Retina (tissue), 1 donor: ENCODE data around the gene ERG.

ENCODE experiments used
- DNase-seq: peaks from one replicate; pipeline ENCODE4 v3.0.0-alpha.2; 2016

Gene ERG

DNA sequence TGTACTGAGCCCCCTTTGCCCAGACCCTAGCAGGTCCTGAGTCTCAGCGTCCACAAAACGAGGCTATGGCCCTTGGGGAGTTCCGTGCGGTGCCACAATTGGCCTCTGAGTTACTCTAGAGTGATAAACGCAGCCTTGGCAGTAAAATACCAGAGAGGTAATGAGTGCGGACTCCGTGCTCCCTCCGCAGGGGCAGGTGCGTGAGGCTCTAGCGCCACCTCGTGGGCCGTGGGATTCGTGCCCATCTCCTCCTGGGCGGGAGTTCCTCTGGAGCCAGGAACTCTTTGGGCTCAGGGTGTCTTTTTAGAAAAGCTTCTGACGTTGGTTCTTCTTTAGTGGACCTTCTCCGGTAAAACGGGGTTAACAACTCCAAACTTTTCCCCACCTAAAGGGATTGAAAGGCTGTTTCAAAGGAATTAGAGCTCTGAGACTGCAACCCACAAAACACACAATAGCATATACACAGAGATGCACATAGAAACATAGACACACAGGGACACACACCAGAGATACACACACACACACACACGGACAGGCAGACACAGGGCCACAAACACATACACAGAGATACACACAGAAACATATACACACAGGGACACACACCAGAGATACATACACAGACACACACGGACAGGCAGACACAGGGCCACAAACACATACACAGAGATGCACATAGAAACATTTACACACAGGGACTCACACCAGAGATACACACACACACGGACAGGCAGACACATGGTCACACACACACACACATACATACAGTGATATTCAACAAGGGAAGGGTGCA lies 142.1 kb downstream of the ERG start:
- peak; percentile 81 for DNase-seq

DNA sequence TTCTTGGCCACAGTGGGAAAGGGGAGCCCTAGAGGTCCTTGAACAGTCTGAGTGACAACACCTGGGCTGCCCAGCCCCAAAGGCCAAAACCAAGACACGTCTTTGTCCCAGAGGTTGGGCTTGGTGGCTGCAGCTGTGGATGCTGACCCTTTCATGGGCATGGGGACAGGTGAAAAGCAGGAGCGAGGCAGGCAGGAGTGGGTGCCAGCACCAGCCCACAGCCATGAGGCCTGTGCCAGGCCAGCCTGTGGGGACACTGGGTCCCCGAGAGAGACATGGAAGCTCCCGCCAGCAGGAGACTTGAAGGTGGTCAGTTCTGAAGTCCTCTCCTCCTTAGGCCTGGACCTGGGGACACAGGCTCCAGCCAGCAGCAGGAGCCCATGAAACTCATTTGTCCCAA lies 142.9 kb downstream of the ERG start:
- DNase-seq: no peak

DNA sequence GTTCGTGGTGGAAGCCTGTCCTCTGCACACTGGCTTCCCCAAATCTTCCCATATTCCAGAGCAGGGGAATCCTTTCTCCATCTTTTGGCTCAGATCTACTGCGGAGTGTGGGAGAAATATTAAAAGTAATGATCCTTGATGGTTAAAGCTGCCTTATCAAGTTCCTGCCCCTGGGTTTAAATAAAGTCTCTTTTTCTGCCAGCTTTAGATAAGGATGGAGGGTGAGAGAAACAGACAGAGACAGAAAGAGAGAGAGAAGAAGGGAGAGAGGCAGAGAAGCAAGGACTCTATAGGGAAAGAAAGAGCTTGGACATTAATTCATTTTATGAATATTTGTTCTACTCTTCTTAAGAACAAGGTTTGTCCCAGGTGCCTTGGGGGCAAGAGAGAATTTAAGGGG lies 143.5 kb downstream of the ERG start:
- no peak for DNase-seq

DNA sequence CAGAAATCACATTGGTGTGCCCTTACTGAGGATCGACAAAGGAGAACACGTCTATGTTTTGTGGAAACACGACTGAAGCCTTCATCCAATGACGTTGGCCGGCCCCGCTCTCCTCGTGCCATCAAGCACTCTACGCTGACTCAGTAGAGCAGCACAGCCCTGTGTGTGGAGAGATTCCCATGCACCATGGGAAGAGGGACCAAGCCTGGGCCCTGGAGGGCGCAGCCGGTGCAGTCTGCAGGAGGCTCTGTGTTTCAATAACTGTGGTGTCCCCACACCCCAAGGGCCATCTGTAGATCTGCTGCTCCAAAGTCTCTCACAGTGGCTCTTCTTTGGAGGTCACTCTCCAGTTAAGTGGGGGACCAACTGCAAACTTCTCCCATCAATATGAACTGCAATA lies 144.0 kb downstream of the ERG start:
- no peak for DNase-seq

DNA sequence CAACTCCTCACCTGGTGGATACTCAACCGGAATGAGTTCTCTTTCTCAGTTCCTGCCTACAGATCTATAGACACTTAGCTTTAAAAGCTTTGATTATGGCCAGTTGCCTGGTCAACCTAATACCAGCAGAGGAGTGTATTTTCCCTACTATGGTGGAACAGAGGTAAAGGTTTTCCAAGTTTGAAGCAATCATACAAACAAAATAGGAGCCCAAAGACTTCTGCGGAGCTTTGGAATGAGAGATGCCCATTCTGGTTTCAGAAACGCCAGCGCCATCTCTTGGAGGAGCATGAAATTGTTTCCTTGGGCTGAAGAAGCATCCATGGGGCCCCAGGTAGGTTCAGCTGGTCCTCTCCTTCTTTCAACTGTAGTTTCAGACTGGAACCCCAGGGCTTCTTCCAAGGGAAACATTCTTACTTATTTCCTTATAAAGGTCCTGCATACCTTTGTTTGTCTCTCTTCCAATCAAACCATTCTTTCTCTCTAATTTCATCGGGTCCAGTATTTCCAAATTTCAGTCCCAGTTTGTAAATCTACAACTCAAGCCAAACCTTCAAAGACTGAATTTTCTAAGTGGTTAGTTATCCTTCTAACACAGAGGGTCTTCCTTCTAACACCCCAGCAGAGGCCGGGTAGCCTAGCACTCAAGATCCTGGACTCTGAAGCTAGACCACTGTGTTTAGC lies 145.6 kb downstream of the ERG start:
- DNase-seq: peak; percentile 35

DNA sequence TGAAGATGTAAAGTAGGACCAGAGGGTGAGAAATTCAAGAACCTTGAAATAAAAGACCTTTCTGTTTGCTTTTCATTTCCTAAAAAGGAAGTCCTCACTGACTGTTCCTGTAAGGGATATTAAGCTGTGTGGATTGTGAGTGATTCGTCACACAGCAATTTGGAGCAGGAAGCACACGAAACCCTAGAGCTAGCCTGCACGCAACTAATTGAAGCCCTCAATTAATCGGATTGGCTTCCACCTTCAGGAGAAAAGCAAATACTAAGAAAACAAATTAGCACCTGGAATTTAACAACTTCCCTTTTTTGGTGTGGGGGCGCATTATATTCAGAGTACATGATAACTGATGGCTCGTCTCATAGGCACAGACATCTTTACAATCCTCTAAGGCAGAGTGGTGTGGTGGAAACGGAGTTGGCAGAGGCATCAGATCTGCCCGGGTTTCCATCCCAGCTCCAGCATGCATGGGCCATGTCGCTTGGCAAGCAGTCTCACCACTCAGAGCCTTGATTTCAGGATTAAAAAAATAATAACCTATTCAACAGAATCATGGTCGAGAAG lies 146.2 kb downstream of the ERG start:
- no peak for DNase-seq

DNA sequence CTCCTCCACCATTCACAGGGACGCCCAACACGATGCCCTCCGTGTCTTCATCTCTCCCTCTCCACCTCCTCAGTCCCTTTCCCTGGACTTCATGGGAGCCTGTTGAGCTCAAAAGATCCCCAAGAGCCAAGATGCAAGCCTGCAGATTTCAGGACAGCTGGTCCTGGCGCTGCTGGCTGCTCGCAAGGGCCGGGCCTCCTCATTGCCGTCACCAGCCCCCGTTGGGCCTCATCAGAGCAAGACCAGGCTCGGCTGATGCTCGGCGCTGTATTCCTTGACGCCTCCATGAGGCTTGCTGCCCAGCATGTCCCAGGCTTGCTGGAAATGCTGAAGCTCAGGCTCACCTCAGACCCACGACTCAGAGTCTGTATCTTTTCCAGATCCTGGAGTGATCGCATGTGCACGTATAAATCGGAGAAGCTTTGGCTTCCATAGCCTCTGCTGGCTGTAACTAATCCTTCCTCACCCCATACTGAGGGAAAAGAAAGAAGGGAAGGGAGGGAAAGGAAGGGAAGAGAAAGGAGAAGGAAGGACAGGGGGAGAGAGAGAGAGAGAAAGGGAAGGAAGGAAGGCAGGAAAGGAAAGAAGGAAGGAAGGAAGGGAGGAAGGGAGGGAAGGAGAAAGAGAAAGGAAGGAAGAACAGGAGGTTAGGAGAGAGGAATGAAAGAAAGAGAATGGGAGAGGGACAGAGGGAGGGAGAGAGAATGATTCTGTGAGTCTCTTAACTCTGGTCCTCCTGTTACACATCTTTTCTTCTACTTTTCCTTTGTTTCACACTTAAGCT lies 146.9 kb downstream of the ERG start:
- no peak for DNase-seq

DNA sequence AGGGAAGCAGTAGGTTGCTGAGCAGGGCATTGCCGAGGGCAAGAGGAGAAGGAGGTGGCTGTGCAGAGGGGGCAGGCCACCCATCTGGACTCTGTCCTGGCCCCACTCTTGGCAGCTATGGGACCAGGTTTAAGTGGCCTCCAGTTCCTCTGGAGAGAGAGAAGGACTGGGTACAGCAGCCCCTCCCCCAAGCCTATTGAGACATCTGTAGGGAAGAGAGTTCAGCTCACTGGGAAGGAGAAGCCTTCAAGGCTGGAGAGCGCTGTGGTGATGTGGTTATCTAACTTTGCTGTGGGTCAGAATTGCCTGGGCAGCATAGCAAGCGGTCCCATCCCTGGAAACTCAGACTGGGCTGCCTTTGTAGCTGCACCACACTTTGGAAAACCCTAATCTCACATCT lies 147.6 kb downstream of the ERG start:
- DNase-seq: no peak

DNA sequence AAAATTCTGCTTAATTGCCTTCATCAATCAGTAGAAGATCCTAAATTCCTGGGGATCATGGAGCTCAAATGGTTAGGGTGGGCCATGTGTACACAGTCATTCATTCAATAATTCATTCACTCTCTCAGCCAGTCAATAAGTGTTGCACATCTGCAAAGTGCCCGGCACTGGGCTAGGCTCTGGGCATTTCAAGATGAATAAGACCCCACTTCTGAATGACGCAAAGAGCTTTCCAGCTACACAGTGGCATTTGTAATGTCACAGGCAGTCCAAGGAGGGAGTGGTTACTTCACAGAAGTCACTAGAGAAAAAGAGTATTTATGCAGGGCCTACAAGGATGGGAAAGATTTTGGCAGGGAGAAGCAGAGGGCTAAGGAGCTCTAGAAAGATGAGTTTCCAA lies 148.3 kb downstream of the ERG start:
- no peak for DNase-seq

DNA sequence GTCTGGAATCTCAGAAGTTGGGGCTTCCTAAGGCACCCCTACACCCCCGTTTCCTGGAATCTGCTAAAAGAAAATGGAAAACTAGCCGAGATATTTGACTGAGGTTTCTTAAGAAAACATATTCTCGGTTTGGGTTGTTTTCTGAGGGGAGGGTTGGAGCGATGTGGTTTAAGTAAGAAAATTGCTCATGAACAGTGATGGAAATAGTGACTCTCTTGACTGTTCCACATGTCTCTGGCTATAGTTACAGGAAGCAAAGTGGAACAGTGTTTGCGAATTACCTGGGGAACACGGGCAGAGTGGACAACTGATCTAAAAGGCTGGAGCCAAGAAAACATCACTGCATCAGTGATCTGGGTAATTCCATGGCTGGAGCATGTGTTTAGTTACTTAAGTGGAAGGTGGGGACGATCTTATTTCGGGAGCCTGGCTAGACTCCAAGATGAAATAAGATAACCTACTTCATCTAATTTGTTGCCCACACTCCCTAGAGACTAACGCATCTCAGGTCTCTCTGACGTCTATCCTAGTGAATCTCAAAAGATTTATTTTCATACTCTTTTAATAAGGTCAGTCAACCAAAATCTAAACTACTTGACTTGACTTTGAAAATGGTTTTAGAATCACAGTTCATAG lies 149.0 kb downstream of the ERG start:
- DNase-seq: no peak

DNA sequence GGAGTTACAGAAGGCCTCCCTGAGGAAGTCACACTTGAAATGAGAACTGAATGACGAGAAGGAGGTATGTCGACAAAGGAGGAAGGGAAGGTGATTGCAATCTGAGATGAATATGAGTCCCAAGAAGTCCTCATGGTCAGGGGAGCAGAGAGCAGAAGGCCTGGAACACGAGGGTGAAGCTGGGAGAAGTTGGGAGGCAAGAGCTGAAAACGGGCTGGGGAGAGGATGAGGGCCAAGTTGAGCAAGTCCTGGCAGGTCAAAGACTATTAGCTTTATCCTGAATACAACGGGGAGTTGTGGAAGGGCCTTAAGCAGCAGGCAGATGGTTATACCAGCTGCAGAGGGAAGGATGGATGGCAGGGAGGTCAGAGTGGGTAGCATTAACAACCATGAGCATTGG lies 152.0 kb downstream of the ERG start:
- DNase-seq: no peak

DNA sequence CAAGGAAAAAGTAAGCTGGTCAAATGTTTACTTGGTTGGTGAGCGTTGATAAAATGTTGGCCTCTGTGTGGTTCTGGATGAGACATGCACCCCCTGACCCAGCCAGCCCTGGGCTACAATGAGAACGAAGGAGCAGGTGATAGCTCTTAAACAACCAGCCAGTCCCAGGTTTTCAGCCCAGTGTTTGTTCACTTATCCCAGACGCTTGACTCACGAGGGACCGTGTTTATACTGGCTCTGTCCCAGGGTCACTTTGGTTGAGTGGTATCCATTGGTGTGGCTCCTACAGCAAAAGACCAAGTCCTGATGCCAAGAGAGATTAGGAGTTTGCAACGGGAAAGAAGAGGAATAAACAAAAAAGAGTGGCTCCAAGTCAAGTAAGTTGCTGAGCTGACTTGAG lies 154.6 kb downstream of the ERG start:
- no peak for DNase-seq

DNA sequence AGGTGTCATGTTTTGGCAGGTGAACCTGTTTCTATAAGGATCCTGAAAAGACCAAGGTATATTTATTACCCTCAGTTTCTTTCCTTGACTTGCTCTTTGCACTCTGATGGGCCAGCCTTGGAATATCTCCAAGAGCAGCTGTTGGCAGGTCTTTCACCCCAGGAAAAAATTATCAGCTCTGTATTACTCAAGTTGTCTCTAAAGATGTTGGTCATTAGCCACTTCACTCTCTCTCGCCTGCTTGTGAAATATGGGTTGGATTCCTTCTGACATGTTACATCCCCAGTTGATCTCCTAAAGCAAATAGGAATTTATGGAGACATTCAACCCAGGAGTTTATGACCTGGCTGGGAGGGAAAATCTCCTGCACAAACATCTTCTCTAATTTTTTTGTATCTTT lies 155.5 kb downstream of the ERG start:
- no peak for DNase-seq

DNA sequence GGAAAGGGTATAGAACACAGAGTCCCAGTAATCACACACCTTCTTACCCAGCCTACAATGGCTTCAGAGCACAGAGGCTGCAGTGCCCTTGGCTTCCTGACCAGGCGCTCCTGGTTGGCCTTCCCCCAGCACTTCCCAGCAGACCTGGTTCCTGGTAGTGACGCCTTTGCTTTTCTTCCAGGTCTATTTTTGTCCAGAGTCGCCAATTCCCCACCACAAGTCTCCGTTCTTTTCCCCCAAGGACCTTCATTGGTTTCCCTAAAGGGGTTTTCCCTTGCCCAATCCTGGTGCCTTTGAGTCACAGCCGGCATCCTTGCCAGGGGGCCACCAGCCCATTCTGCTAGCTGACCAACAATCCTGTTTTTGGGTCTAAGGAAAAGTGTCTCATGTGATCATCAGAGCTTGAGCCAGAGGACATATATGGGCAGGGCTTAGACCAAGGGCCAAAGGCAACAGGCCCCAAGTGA lies 156.7 kb downstream of the ERG start:
- DNase-seq: no peak

DNA sequence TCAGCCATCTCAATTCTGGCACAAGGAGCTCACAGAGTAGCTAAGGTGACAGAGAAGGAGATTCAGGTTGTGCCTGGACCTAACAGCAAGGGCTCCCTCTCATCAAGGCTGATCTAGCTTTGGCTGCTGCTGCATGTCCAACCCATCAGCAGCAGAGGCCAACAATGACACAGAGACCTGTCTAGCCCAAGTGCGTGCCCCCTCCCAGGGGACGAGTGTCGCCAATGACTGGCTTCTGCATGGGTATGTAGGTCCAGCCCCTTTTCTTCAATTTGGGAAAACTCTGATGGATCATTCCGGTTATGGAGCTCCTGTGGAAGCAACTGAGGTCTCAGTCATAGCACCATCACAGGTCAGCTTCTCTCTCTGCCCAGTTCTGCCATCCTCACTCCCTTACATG lies 158.1 kb downstream of the ERG start:
- no peak for DNase-seq

DNA sequence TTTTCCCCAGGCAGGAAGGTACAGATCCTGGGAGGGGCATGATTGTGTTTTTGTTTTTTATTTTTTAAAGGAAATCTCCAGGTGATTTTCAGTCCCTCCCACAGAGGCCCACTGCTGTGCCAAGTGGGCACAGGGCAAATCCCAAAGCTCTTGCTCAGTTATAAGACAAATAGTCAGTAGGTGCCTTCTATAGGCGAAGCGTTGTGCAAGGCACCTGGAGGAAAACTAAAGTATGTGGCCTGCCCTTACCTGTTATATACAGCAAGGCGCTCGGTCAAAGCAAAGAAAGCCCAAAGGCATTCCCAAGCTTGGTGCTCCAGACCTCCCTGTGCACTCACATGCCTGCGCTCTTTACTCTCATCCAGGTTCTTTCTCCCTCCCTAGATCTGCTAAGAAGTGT lies 160.5 kb downstream of the ERG start:
- no peak for DNase-seq

DNA sequence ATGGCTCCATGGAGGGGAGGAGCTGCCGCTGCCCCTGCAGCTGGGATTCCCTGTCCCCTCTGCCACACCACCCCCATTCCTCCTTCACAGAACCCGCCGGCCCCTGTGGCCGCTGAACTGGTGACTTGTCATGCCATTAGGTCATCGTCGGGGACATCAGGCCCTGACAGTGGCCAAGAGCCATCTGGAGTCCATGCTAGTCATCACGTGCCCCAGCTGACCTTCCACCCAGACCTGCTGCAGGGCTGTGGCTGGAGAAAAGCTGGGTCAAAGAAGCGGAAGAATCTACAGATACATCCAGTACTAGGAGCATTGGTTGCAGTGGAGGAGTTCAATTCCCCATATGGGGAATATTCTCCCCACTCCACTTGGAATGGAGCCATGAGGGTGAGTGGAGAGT lies 163.4 kb downstream of the ERG start:
- no peak for DNase-seq

DNA sequence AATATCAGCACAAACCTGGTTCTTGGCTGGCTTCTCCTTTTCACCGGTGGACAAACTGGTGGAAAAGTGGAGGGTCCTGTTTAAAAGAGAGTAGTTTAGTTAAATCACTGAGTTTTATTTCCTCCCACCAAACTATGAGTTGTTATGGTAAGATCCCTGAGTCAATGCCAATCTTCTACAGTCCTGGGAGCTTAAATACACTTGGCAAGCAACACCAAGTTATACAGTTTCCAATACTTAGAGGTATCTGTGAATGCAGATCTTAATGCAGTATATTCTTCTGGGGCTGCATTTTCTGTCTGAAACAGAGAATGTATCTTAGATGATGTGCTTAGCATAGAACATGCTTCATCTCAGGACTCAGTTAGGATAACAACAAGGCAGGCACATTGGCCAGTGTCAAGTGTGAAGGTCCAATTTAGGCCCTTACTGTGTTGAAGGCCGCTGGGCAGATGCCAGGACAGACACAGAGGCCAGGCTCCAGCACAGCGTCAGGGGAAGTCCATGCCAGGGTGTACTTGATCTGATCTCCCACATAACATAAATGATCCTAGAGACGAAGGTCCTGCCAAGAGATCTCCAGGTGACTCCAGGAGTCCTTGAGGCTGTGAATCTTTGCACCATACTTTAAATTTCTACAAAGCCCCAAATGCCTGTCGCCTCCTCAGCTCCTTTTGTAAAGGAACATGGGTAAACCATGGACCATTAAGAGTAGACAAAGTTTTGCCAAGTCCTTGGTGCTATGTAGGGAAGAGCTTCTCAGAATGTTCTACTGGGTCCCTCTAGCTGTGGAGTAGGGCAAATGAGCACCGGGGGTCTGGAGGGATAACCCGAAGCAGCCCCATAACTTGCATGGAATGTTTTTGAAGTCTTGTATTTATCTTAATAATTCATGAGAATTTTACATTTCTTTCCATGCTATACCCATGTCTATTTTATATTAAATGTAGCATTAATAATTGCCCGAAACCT lies 164.7 kb downstream of the ERG start:
- DNase-seq: no peak

DNA sequence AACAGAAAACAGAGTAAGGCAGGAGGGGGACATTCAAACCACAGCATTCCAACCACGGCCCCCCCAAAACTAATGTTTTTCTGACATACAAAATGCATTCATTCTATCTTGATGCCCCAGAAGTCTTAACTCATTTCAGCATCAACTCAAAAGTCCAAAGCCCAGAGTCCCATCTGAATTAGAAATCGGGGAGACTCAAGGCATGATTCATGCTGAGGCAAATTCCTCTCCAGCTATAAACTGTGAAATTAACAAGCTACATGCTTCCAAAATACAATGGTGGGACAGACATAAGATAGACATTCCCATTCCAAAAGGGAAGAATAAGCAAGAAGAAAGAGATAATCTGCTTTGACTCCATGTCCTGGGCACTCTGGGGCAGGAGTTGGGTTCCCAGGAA lies 167.6 kb downstream of the ERG start:
- no peak for DNase-seq
